Thyroid gland (tissue), 4 donors: ENCODE measurements around the gene AFAP1L2. TPM values are rescaled to one million over a fixed set of nuclear protein-coding genes. Genes with fewer than 3 reads are reported as not detected.

Experiments
- DNase-seq, 2 donors: peaks; one replicate each; pipeline ENCODE4 v3.0.0-alpha.2; 2019
- H3K27ac ChIP-seq, 3 donors: fragments of 200-600 bp; sonication (generic); 1 replicate in 2 of 3; 2 replicates in 1 of 3; pipeline ENCODE4 v1.5.1; 2016 to 2019; ENCODE audit warnings: mild to moderate bottlenecking in 1 of 3, moderate library complexity in 1 of 3
- H3K27me3 ChIP-seq: fragments of 200-600 bp; sonication (generic); one replicate; pipeline ENCODE4 v1.5.1; 2019
- H3K36me3 ChIP-seq, 2 donors: fragments of 200-600 bp; sonication (generic); one replicate each; pipeline ENCODE4 v1.5.1; 2016 to 2019
- H3K4me1 ChIP-seq, 2 donors: fragments of 200-600 bp; sonication (generic); one replicate each; pipeline ENCODE4 v1.5.1; 2017 to 2019
- H3K4me3 ChIP-seq, 3 donors: fragments of 200-600 bp; sonication (generic); replicated peaks in 1 of 3; 1 replicate in 2 of 3; 2 replicates in 1 of 3; pipeline ENCODE4 v1.5.1; 2016; ENCODE audit warnings: mild to moderate bottlenecking in 1 of 3
- H3K9me3 ChIP-seq: fragments of 200-600 bp; sonication (generic); one replicate; pipeline ENCODE4 v1.5.1; 2017
- CTCF ChIP-seq, 6 experiments: fragments of 200-600 bp in 3 of 6; fragments of 450-650 bp in 3 of 6; sonication (generic) in 3 of 6; IDR thresholded peaks; one replicate each; pipeline ENCODE4 v1.5.1; 2016 to 2019; ENCODE audit warnings: antibody characterized with exemption in 6 of 6, mild to moderate bottlenecking in 2 of 6, inconsistent platforms in 1 of 6, moderate library complexity in 1 of 6
- POLR2A ChIP-seq, 2 donors: fragments of 450-650 bp; IDR thresholded peaks; one replicate each; pipeline ENCODE4 v1.6.1; 2017; ENCODE audit warnings: antibody characterized with exemption in 2 of 2, mild to moderate bottlenecking in 2 of 2, moderate library complexity in 1 of 2
- WGBS, 2 donors: methylation state at CpG; one replicate each; pipeline ENCODE4 v1.1.5; 2017; 5-methylcytosine and 5-hydroxymethylcytosine counted together
- intact Hi-C: fragments of 100-400 bp; cut with DNase I; formaldehyde crosslinking; loops from one replicate; pipeline ENCODE4 v1.15.1; 2023
- total RNA-seq, 4 donors: library from RNA; depleted of rRNA; stranded (reverse); fragments of >200 nt; gene quantifications; one replicate each; pipeline ENCODE4 v1.2.3, GENCODE V29; 2016

AFAP1L2 gene
- total RNA-seq, 4 donors from 2014 or later, result 135 to 356 (median 299) TPM

- Histone ChIP-seq H3K36me3 (no peaks in the 10 kb centered on the region), H3K9me3 (no peaks in the 10 kb centered on the region), H3K27me3 (no peaks in the 10 kb centered on the region), H3K4me3 (no peak overlapping the region), H3K27ac (no peak overlapping the region), H3K4me1 (no peaks in the 10 kb centered on the region)
- TF ChIP-seq CTCF (IDR thresholded peaks at IDR 0.05), result no peak
- TF ChIP-seq POLR2A (IDR thresholded peaks at IDR 0.05), result no peak
- DNase-seq, result no peak
- 85% methylated on average over 17 to 20 of the region's 22 CpGs for WGBS, 2 donors
- intact Hi-C loops, result no loop called here
Measured at GRCh38 chr10:114278140-114278883, 126.0 kb downstream of the AFAP1L2 start.

- intact Hi-C loops, result no loop called here
- 81 to 97% methylated on average over 6 of the region's 6 CpGs for WGBS, 2 donors
- no peaks in the 10 kb centered on the region for H3K27me3 ChIP-seq
- H3K9me3 ChIP-seq, result no peaks in the 10 kb centered on the region
- no peak for DNase-seq
- TF ChIP-seq CTCF (IDR thresholded peaks at IDR 0.05) (no peak), POLR2A (IDR thresholded peaks at IDR 0.05) (no peak)
- H3K36me3 ChIP-seq, result no peaks in the 10 kb centered on the region
- H3K27ac ChIP-seq, result no peak overlapping the region
- H3K4me1 ChIP-seq, result no peaks in the 10 kb centered on the region
- H3K4me3 ChIP-seq, result no peak overlapping the region
Measured at GRCh38 chr10:114276671-114277070, 127.6 kb downstream of the AFAP1L2 start.

GRCh38 chr10:114276066-114276465 lies 128.2 kb downstream of the AFAP1L2 start:
- H3K9me3 ChIP-seq, result no peaks in the 10 kb centered on the region
- no peaks in the 10 kb centered on the region for H3K27me3 ChIP-seq
- TF ChIP-seq CTCF (IDR thresholded peaks at IDR 0.05) (no peak), POLR2A (IDR thresholded peaks at IDR 0.05) (no peak)
- 85 to 90% methylated on average over 6 of the region's 6 CpGs for WGBS, 2 donors
- no peak for DNase-seq
- no peaks in the 10 kb centered on the region for H3K36me3 ChIP-seq
- no peak overlapping the region for H3K27ac ChIP-seq
- intact Hi-C loops, result no loop called here
- H3K4me3 ChIP-seq, result no peak overlapping the region
- H3K4me1 ChIP-seq, result peaks cover 0 to 3% of the 10 kb centered on the region in 2 donors

GRCh38 chr10:114274616-114275453 lies 129.5 kb downstream of the AFAP1L2 start:
- 93 to 95% methylated on average over 16 of the region's 16 CpGs for WGBS, 2 donors
- no peak overlapping the region for H3K4me3 ChIP-seq
- TF ChIP-seq CTCF (IDR thresholded peaks at IDR 0.05) (no peak), POLR2A (IDR thresholded peaks at IDR 0.05) (no peak)
- peaks cover 0 to 6% of the 10 kb centered on the region in 2 donors for H3K4me1 ChIP-seq
- H3K9me3 ChIP-seq, result no peaks in the 10 kb centered on the region
- DNase-seq, result no peak
- intact Hi-C loops, result no loop called here
- H3K36me3 ChIP-seq, result no peaks in the 10 kb centered on the region
- H3K27ac ChIP-seq, result no peak overlapping the region
- no peaks in the 10 kb centered on the region for H3K27me3 ChIP-seq

GRCh38 chr10:114273910-114274309 lies 130.4 kb downstream of the AFAP1L2 start:
- H3K9me3 ChIP-seq, result no peaks in the 10 kb centered on the region
- DNase-seq, result no peak
- peaks cover 0 to 6% of the 10 kb centered on the region in 2 donors for H3K4me1 ChIP-seq
- 79 to 90% methylated on average over 3 of the region's 3 CpGs for WGBS, 2 donors
- no peaks in the 10 kb centered on the region for H3K36me3 ChIP-seq
- TF ChIP-seq CTCF (IDR thresholded peaks at IDR 0.05) (no peak), POLR2A (IDR thresholded peaks at IDR 0.05) (no peak)
- intact Hi-C loops, result no loop called here
- no peaks in the 10 kb centered on the region for H3K27me3 ChIP-seq
- no peak overlapping the region for H3K27ac ChIP-seq
- H3K4me3 ChIP-seq, result no peak overlapping the region
